ENCODE data around the gene GLYATL1B.
"Not testable (repeated sequence)": the region's sequence is repeated elsewhere in the genome, so short reads cannot be mapped to it uniquely, and the experiment has no call there.

DNA sequence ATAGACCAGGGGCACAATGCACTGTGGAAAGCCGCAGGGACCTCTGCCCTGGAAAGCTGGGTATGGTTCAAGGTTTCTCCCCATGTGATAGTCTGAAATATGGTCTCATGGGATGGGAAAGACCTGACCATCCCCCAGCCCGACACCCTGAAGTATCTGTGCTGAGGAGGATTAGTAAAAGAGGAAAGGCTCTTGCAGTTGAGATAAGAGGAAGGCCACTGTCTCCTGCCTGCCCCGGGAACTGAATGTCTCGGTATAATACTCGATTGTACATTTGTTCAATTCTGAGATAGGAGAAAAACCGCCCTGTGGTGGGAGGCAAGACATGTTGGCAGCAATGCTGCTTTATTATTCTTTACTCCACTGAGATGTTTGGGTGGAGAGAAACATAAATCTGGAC is 50.4 kb downstream of the GLYATL1B start:
- not testable (repeated sequence) for TF ChIP-seq CTCF, POLR2A (IDR thresholded peaks at IDR 0.05)
